Measurements from ENCODE around the gene IZUMO3. TPM values are rescaled to one million over a fixed set of nuclear protein-coding genes. Genes with fewer than 3 reads are reported as not detected.

The IZUMO3 gene
- not detected in 2 replicates for polyA plus RNA-seq (2012; rRNA removed)
- polyA plus RNA-seq (2012; cell fraction: cytosol; rRNA removed): not detected in 2 replicates
- not detected in 2 replicates for polyA plus RNA-seq (2012; cell fraction: nucleus; rRNA removed)

GRCh38 chr9:24545847-24546522 lies at the start of gene IZUMO3:
Gene IZUMO3, minus strand, starts transcription at chr9:24545897. Its CDS starts 248 bp downstream, at chr9:24545649.
- Histone ChIP-seq H3K9me2 (no peaks in the 10 kb centered on the region), H3K4me3 (ENCODE audit: low read depth in 2 of 2, low read length in 1 of 2) (no peak within 1 kb of the TSS), H3K27me3 (ENCODE audit: insufficient read depth) (no peaks in the 10 kb centered on the region), H4K20me1 (ENCODE audit: insufficient read depth) (no peaks in the 10 kb centered on the region), H3K79me2 (ENCODE audit: insufficient read depth) (no peaks in the 10 kb centered on the region), H3F3A (replicated peaks; ENCODE audit: insufficient read depth) (no peaks in the 10 kb centered on the region), H2AFZ (ENCODE audit: low read depth) (no peak within 1 kb of the TSS), H3K4me1 (ENCODE audit: control insufficient read depth in 1 of 2, insufficient read depth in 2 of 2, low read depth in 1 of 2, low read length in 1 of 2) (no peaks in the 10 kb centered on the region), H3K27ac (ENCODE audit: low read depth in 2 of 2, low read length in 1 of 2) (no peak within 1 kb of the TSS), H3K4me2 (no peak within 1 kb of the TSS), H3K9me3 (peaks cover 4% of the 10 kb centered on the region; the same call in 1 of the 2 replicates), H3K36me3 (replicated peaks in 1 of 2; ENCODE audit: control insufficient read depth in 1 of 2, insufficient read depth in 2 of 2, low read length in 1 of 2) (no peaks in the 10 kb centered on the region), H3K9ac (no peak within 1 kb of the TSS)
- 63% methylated on average over 3 of the region's 3 CpGs for WGBS (ENCODE audit: low lambda C conversion rate)
- TF ChIP-seq GABPA (IDR thresholded peaks at IDR 0.05; ENCODE audit: low read depth) (no peak), SMC3 (IDR thresholded peaks at IDR 0.05; ENCODE audit: low read depth, low read length) (no peak)
- CTCF ChIA-PET: no interaction called here
- POLR2A ChIA-PET: no interaction called here
- DNase-seq: no peak

GRCh38 chr9:24594234-24594850 lies 48.6 kb upstream of the IZUMO3 start:
- ChIA-PET POLR2A (no interaction called here), CTCF (no interaction called here)
- Histone ChIP-seq H3K27ac (ENCODE audit: low read depth in 2 of 2, low read length in 1 of 2) (no peak overlapping the region), H3K79me2 (ENCODE audit: insufficient read depth) (no peaks in the 10 kb centered on the region), H3K9me2 (no peaks in the 10 kb centered on the region), H3K36me3 (replicated peaks in 1 of 2; ENCODE audit: control insufficient read depth in 1 of 2, insufficient read depth in 2 of 2, low read length in 1 of 2) (no peaks in the 10 kb centered on the region), H3K27me3 (ENCODE audit: insufficient read depth) (no peaks in the 10 kb centered on the region), H3K4me1 (ENCODE audit: control insufficient read depth in 1 of 2, insufficient read depth in 2 of 2, low read depth in 1 of 2, low read length in 1 of 2) (no peaks in the 10 kb centered on the region), H3K4me2 (no peak overlapping the region), H3F3A (replicated peaks; ENCODE audit: insufficient read depth) (no peaks in the 10 kb centered on the region), H3K4me3 (ENCODE audit: low read depth in 2 of 2, low read length in 1 of 2) (no peak overlapping the region), H3K9me3 (no peaks in the 10 kb centered on the region), H2AFZ (ENCODE audit: low read depth) (no peak overlapping the region), H3K9ac (no peak overlapping the region), H4K20me1 (ENCODE audit: insufficient read depth) (no peaks in the 10 kb centered on the region)
- TF ChIP-seq JUND (IDR thresholded peaks at IDR 0.05) (no peak), IRF3 (IDR thresholded peaks at IDR 0.05; ENCODE audit: low read depth, low read length) (no peak), RXRA (IDR thresholded peaks at IDR 0.05; ENCODE audit: borderline replicate concordance, low read depth) (no peak), EZH2phosphoT487 (IDR thresholded peaks at IDR 0.05; ENCODE audit: borderline replicate concordance, low read depth) (no peak), RFX5 (IDR thresholded peaks at IDR 0.05; ENCODE audit: low read length) (no peak), MAX (IDR thresholded peaks at IDR 0.05; ENCODE audit: low read depth) (no peak), TCF12 (IDR thresholded peaks at IDR 0.05) (no peak), USF1 (IDR thresholded peaks at IDR 0.05; ENCODE audit: borderline replicate concordance, low read depth) (no peak), CHD2 (IDR thresholded peaks at IDR 0.05; ENCODE audit: low read length, partially characterized antibody) (no peak), TEAD4 (IDR thresholded peaks at IDR 0.05; ENCODE audit: borderline replicate concordance, insufficient read depth) (no peak), CTCF (IDR thresholded peaks at IDR 0.05) (no peak), RCOR1 (IDR thresholded peaks at IDR 0.05; ENCODE audit: low read length) (no peak), POLR2AphosphoS5 (IDR thresholded peaks at IDR 0.05; ENCODE audit: low read depth, low read length) (no peak), FOSL2 (IDR thresholded peaks at IDR 0.05; ENCODE audit: borderline replicate concordance, low read depth) (no peak), TAF1 (IDR thresholded peaks at IDR 0.05; ENCODE audit: borderline replicate concordance, low read depth, low read length) (no peak), RAD21 (IDR thresholded peaks at IDR 0.05; ENCODE audit: low read length) (no peak), PBX3 (IDR thresholded peaks at IDR 0.05) (no peak)
- 45% methylated on average over 8 of the region's 8 CpGs for WGBS (ENCODE audit: low lambda C conversion rate)
- no peak for DNase-seq
